ENCODE measurements around the gene SORCS2.
A peak's percentile ranks its signal among the peaks of the same experiment; 100 is the strongest.

SORCS2 gene

DNA sequence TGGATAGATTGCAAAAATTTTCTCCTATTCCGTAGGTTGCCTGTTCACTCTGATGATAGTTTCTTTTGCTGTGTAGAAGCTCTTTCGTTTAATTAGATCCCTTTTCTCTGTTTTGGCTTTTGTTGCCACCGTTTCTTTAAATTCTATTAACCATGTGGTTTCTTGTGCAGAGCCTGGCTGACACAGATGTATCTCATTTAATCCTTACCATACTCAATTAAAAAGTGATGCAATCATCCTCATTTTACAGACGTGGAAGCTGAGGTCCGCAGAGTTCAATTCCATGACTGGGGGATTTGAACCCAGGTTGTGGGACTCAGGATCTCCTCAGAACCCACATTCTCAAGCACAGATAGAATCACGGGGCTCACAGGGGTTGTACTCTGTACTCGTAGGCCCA is 66.7 kb downstream of the SORCS2 start:
- no peak overlapping the region for H3K9ac ChIP-seq (ENCODE audit: low read length)
- no peak overlapping the region for H2AFZ ChIP-seq (ENCODE audit: insufficient read depth, low read length, poor library complexity)
- WGBS (ENCODE audit: extremely low coverage, insufficient coverage, insufficient read length): no CpG with 5 or more reads among the region's 7 CpGs
- H3K23ac ChIP-seq (ENCODE audit: low read length): no peak overlapping the region
- H3K27ac ChIP-seq (ENCODE audit: low read depth, low read length): no peak overlapping the region
- H3K18ac ChIP-seq (ENCODE audit: low read length): no peak overlapping the region
- no peak for DNase-seq
- H2AK5ac ChIP-seq (ENCODE audit: low read length): no peak overlapping the region
- H3K36me3 ChIP-seq (ENCODE audit: control insufficient read depth in 1 of 2, insufficient read depth in 2 of 2, low read length in 2 of 2): no peaks in the 10 kb centered on the region
- H3K4me1 ChIP-seq (ENCODE audit: control insufficient read depth in 1 of 2, insufficient read depth in 2 of 2, low read length in 2 of 2): peaks cover 0 to 4% of the 10 kb centered on the region in 2 experiments
- H3K27me3 ChIP-seq (ENCODE audit: insufficient read depth, low read length): no peaks in the 10 kb centered on the region
- no peak overlapping the region for H3K4me2 ChIP-seq (ENCODE audit: low read length)
- H4K8ac ChIP-seq (ENCODE audit: low read depth, low read length): no peak overlapping the region
- no peak overlapping the region for H4K91ac ChIP-seq (ENCODE audit: low read depth, low read length)
- no peak overlapping the region for H4K12ac ChIP-seq (ENCODE audit: low read depth, low read length)
- no peak overlapping the region for H3K4me3 ChIP-seq (ENCODE audit: low read depth, low read length)
- H3K4ac ChIP-seq (ENCODE audit: low read depth, low read length): no peak overlapping the region
- no peaks in the 10 kb centered on the region for H3K79me2 ChIP-seq (ENCODE audit: control insufficient read depth, insufficient read depth, low read length, poor library complexity)
- H3K9me3 ChIP-seq (ENCODE audit: insufficient read depth, low read depth, low read length): no peaks in the 10 kb centered on the region
- H3K79me1 ChIP-seq (ENCODE audit: low read length): no peaks in the 10 kb centered on the region
- H2BK5ac ChIP-seq (ENCODE audit: low read depth, low read length, poor library complexity): no peak overlapping the region
- H3K14ac ChIP-seq (ENCODE audit: low read length): no peak overlapping the region
- H2BK12ac ChIP-seq (ENCODE audit: low read length): no peak overlapping the region
- H2BK120ac ChIP-seq (ENCODE audit: insufficient read depth, low read length, poor library complexity): no peak overlapping the region

DNA sequence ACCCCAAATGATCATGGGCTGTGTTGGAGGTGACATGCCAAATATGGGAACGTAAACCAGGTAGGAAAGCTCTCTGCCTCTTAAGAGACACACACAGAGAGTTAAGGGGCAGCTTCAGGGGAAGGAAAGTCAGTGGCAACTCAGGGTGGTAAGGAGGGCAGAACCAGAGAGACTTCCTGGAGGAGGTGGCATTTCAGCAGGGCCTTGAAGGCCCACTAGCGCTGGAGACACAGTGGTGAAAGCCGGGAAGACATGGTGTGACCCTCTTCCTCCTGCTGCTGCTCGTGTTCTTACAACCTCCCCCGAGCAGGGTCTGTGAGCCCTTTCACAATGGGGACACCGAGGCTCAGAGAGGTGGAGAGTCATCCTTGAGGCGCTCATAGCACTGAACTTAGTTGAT is 68.2 kb downstream of the SORCS2 start:
- Histone ChIP-seq H3K4ac (ENCODE audit: low read depth, low read length) (no peak overlapping the region), H3K14ac (ENCODE audit: low read length) (no peak overlapping the region), H2BK12ac (ENCODE audit: low read length) (no peak overlapping the region), H3K4me1 (ENCODE audit: control insufficient read depth in 1 of 2, insufficient read depth in 2 of 2, low read length in 2 of 2) (peaks cover 0 to 3% of the 10 kb centered on the region in 2 experiments), H3K4me3 (ENCODE audit: low read depth, low read length) (no peak overlapping the region), H3K27me3 (ENCODE audit: insufficient read depth, low read length) (no peaks in the 10 kb centered on the region), H2BK120ac (ENCODE audit: insufficient read depth, low read length, poor library complexity) (no peak overlapping the region), H3K27ac (ENCODE audit: low read depth, low read length) (no peak overlapping the region), H3K36me3 (ENCODE audit: control insufficient read depth in 1 of 2, insufficient read depth in 2 of 2, low read length in 2 of 2) (no peaks in the 10 kb centered on the region), H2AK5ac (ENCODE audit: low read length) (no peak overlapping the region), H2BK5ac (ENCODE audit: low read depth, low read length, poor library complexity) (no peak overlapping the region), H3K18ac (ENCODE audit: low read length) (no peak overlapping the region), H4K8ac (ENCODE audit: low read depth, low read length) (no peak overlapping the region), H3K4me2 (ENCODE audit: low read length) (no peak overlapping the region), H2AFZ (ENCODE audit: insufficient read depth, low read length, poor library complexity) (no peak overlapping the region), H4K91ac (ENCODE audit: low read depth, low read length) (no peak overlapping the region), H3K79me2 (ENCODE audit: control insufficient read depth, insufficient read depth, low read length, poor library complexity) (no peaks in the 10 kb centered on the region), H3K9me3 (ENCODE audit: insufficient read depth, low read depth, low read length) (no peaks in the 10 kb centered on the region), H3K9ac (ENCODE audit: low read length) (no peak overlapping the region), H3K79me1 (ENCODE audit: low read length) (no peaks in the 10 kb centered on the region), H3K23ac (ENCODE audit: low read length) (no peak overlapping the region), H4K12ac (ENCODE audit: low read depth, low read length) (no peak overlapping the region)
- no peak for DNase-seq
- no CpG with 5 or more reads among the region's 7 CpGs for WGBS (ENCODE audit: extremely low coverage, insufficient coverage, insufficient read length)

DNA sequence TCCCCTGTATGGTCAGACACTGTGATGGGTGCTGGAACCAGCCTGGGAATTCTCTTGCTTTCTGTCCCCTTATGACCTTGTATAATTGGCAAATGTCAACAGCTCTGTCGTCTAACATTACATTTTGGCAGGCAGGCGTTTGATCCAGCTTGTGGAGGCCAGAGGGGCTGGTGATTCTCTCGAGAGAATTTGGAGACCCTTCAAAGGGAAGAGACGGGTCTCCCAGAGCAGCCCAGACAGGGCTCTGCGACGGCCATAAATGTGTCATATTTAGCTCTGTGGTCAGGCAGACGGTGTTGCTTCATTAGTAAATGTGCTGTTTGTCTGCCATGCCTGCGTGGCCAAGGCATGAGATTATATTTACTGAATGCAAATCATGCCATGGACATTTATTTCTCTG is 68.7 kb downstream of the SORCS2 start:
- Histone ChIP-seq H3K4ac (ENCODE audit: low read depth, low read length) (no peak overlapping the region), H4K12ac (ENCODE audit: low read depth, low read length) (no peak overlapping the region), H2AK5ac (ENCODE audit: low read length) (no peak overlapping the region), H2AFZ (ENCODE audit: insufficient read depth, low read length, poor library complexity) (no peak overlapping the region), H3K9me3 (ENCODE audit: insufficient read depth, low read depth, low read length) (no peaks in the 10 kb centered on the region), H3K27ac (ENCODE audit: low read depth, low read length) (no peak overlapping the region), H2BK12ac (ENCODE audit: low read length) (no peak overlapping the region), H3K4me2 (ENCODE audit: low read length) (no peak overlapping the region), H3K23ac (ENCODE audit: low read length) (no peak overlapping the region), H3K4me1 (ENCODE audit: control insufficient read depth in 1 of 2, insufficient read depth in 2 of 2, low read length in 2 of 2) (no peaks in the 10 kb centered on the region), H4K8ac (ENCODE audit: low read depth, low read length) (no peak overlapping the region), H3K14ac (ENCODE audit: low read length) (no peak overlapping the region), H3K79me2 (ENCODE audit: control insufficient read depth, insufficient read depth, low read length, poor library complexity) (no peaks in the 10 kb centered on the region), H3K4me3 (ENCODE audit: low read depth, low read length) (no peak overlapping the region), H2BK5ac (ENCODE audit: low read depth, low read length, poor library complexity) (no peak overlapping the region), H3K9ac (ENCODE audit: low read length) (no peak overlapping the region), H2BK120ac (ENCODE audit: insufficient read depth, low read length, poor library complexity) (no peak overlapping the region), H3K36me3 (ENCODE audit: control insufficient read depth in 1 of 2, insufficient read depth in 2 of 2, low read length in 2 of 2) (no peaks in the 10 kb centered on the region), H3K79me1 (ENCODE audit: low read length) (no peaks in the 10 kb centered on the region), H4K91ac (ENCODE audit: low read depth, low read length) (no peak overlapping the region), H3K18ac (ENCODE audit: low read length) (no peak overlapping the region), H3K27me3 (ENCODE audit: insufficient read depth, low read length) (no peaks in the 10 kb centered on the region)
- no CpG with 5 or more reads among the region's 8 CpGs for WGBS (ENCODE audit: extremely low coverage, insufficient coverage, insufficient read length)
- DNase-seq: no peak

DNA sequence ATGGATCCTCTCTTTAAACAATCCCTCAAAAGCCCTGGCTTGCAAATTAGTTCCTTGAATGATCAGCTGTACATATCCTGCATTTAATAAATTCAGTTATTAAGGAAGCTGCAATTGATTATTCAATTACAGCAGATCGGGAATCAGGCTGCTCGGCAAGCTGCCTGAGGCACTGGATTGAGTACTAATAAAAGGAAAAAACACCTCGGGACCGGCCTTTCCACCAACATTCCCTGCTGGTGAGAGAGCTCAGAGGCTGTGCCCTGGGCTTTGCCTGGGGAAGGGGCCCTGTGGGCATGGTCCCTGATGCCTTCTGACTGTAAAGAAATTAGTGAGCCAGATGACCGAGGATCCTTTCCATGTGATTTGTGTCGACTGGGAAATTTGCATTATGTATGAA is 69.2 kb downstream of the SORCS2 start:
- no peak overlapping the region for H2BK120ac ChIP-seq (ENCODE audit: insufficient read depth, low read length, poor library complexity)
- H3K27ac ChIP-seq (ENCODE audit: low read depth, low read length): no peak overlapping the region
- no peaks in the 10 kb centered on the region for H3K4me1 ChIP-seq (ENCODE audit: control insufficient read depth in 1 of 2, insufficient read depth in 2 of 2, low read length in 2 of 2)
- H3K18ac ChIP-seq (ENCODE audit: low read length): no peak overlapping the region
- no peak overlapping the region for H3K9ac ChIP-seq (ENCODE audit: low read length)
- H3K36me3 ChIP-seq (ENCODE audit: control insufficient read depth in 1 of 2, insufficient read depth in 2 of 2, low read length in 2 of 2): no peaks in the 10 kb centered on the region
- no peak overlapping the region for H3K4me3 ChIP-seq (ENCODE audit: low read depth, low read length)
- no peaks in the 10 kb centered on the region for H3K79me2 ChIP-seq (ENCODE audit: control insufficient read depth, insufficient read depth, low read length, poor library complexity)
- H4K8ac ChIP-seq (ENCODE audit: low read depth, low read length): no peak overlapping the region
- no peaks in the 10 kb centered on the region for H3K27me3 ChIP-seq (ENCODE audit: insufficient read depth, low read length)
- H4K12ac ChIP-seq (ENCODE audit: low read depth, low read length): no peak overlapping the region
- H2AFZ ChIP-seq (ENCODE audit: insufficient read depth, low read length, poor library complexity): no peak overlapping the region
- no CpG with 5 or more reads among the region's 6 CpGs for WGBS (ENCODE audit: extremely low coverage, insufficient coverage, insufficient read length)
- no peak overlapping the region for H2BK12ac ChIP-seq (ENCODE audit: low read length)
- H3K9me3 ChIP-seq (ENCODE audit: insufficient read depth, low read depth, low read length): peaks cover under 1% of the 10 kb centered on the region
- H3K4ac ChIP-seq (ENCODE audit: low read depth, low read length): no peak overlapping the region
- DNase-seq: peak in 1 of 2 donors; percentile 38
- H3K4me2 ChIP-seq (ENCODE audit: low read length): no peak overlapping the region
- no peak overlapping the region for H3K23ac ChIP-seq (ENCODE audit: low read length)
- H3K79me1 ChIP-seq (ENCODE audit: low read length): no peaks in the 10 kb centered on the region
- H2BK5ac ChIP-seq (ENCODE audit: low read depth, low read length, poor library complexity): no peak overlapping the region
- H4K91ac ChIP-seq (ENCODE audit: low read depth, low read length): no peak overlapping the region
- no peak overlapping the region for H3K14ac ChIP-seq (ENCODE audit: low read length)
- no peak overlapping the region for H2AK5ac ChIP-seq (ENCODE audit: low read length)

Data from trophoblast cell (in vitro differentiated cells and primary cell).